ENCODE data around the gene ATP6V1C2. TPM values are rescaled to one million over a fixed set of nuclear protein-coding genes. Genes with fewer than 3 reads are reported as not detected.

The ATP6V1C2 gene
- total RNA-seq, 2 donors from 2014 or later = 0.66 TPM; not detected in 1

- no peaks in the 10 kb centered on the region for H3K27me3 ChIP-seq
- TF ChIP-seq POLR2A (IDR thresholded peaks at IDR 0.05) = no peak
- TF ChIP-seq, protein P1, sequence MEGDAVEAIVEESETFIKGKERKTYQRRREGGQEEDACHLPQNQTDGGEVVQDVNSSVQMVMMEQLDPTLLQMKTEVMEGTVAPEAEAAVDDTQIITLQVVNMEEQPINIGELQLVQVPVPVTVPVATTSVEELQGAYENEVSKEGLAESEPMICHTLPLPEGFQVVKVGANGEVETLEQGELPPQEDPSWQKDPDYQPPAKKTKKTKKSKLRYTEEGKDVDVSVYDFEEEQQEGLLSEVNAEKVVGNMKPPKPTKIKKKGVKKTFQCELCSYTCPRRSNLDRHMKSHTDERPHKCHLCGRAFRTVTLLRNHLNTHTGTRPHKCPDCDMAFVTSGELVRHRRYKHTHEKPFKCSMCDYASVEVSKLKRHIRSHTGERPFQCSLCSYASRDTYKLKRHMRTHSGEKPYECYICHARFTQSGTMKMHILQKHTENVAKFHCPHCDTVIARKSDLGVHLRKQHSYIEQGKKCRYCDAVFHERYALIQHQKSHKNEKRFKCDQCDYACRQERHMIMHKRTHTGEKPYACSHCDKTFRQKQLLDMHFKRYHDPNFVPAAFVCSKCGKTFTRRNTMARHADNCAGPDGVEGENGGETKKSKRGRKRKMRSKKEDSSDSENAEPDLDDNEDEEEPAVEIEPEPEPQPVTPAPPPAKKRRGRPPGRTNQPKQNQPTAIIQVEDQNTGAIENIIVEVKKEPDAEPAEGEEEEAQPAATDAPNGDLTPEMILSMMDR (IDR thresholded peaks at IDR 0.05) = no peak
- H3K27ac ChIP-seq = no peak overlapping the region
- no peaks in the 10 kb centered on the region for H3K4me1 ChIP-seq
- no peak for DNase-seq
- intact Hi-C loops (cut with DNase I) = no loop called here
- H3K9me3 ChIP-seq = no peaks in the 10 kb centered on the region
- WGBS, 2 donors = 68 to 74% methylated on average over 7 of the region's 7 CpGs
- ATAC-seq = no peak
- H3K4me3 ChIP-seq = no peak overlapping the region
- H3K36me3 ChIP-seq (replicated peaks in 1 of 2; ENCODE audit: insufficient read depth in 1 of 2, low read depth in 2 of 2) = no peaks in the 10 kb centered on the region
Measured at GRCh38 chr2:10753156-10753555, 31.7 kb downstream of the ATP6V1C2 start.

- no peaks in the 10 kb centered on the region for H3K4me1 ChIP-seq
- 78 to 79% methylated on average over 8 of the region's 8 CpGs for WGBS, 2 donors
- no peak overlapping the region for H3K4me3 ChIP-seq
- H3K27me3 ChIP-seq = no peaks in the 10 kb centered on the region
- DNase-seq (no peak), ATAC-seq (no peak)
- TF ChIP-seq, protein P1 (IDR thresholded peaks at IDR 0.05) = no peak
- TF ChIP-seq POLR2A (IDR thresholded peaks at IDR 0.05) = no peak
- no peaks in the 10 kb centered on the region for H3K36me3 ChIP-seq (replicated peaks in 1 of 2; ENCODE audit: insufficient read depth in 1 of 2, low read depth in 2 of 2)
- no peaks in the 10 kb centered on the region for H3K9me3 ChIP-seq
- no peak overlapping the region for H3K27ac ChIP-seq
- intact Hi-C loops (cut with DNase I) = no loop called here
Measured at GRCh38 chr2:10753876-10754275, 32.4 kb downstream of the ATP6V1C2 start.

DNA sequence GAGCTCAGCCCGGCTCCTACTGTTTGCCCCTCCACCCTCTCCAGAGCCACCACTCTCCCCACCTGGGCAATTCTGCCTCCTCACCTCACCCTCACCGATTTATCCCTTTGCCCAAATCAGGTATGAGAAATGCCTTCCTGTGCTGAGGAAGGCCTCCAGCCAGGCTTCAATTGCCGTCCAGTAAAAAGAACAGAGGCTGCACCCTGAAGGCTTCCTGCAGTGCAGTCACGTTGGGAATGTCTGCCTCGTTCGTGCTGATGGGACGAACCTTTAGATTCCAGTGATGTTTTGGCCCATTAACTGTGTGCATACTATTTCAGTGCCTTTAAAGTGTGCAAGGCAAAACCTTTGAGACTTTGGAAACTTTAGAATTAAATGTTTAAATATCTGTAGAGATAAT is 34.2 kb downstream of the ATP6V1C2 start:
- 60 to 65% methylated on average over 7 of the region's 7 CpGs for whole genome bisulfite sequencing, 2 donors
- no peak for DNase-seq
- intact Hi-C loops (cut with DNase I) = no loop called here

DNA sequence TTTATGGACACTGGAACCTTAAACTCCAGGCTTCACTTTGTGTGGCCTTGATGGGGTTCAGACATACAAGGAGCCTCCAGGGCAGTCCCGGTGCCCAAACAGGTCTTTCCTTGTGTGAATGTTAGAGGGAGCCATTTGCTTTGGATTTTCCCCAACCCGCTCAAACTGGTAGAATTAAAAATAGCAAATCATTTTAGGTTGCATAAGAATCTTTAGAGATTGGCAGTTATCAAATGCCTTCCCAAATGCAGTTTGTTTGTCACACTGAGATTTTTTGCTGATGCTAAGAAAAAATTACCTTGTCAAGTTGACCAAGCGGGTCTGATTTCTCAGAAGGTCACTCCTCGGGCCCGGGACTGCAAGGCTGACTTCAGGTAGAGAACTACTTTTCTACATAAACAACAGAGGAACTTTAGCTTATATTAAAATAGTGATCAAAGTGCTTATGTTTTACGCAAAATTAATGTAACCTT is 36.4 kb downstream of the ATP6V1C2 start:
- Histone ChIP-seq H3K4me3 (no peak overlapping the region), H3K4me1 (no peaks in the 10 kb centered on the region), H3K27me3 (no peaks in the 10 kb centered on the region), H3K27ac (no peak overlapping the region), H3K36me3 (replicated peaks in 1 of 2; ENCODE audit: insufficient read depth in 1 of 2, low read depth in 2 of 2) (no peaks in the 10 kb centered on the region), H3K9me3 (no peaks in the 10 kb centered on the region)
- intact Hi-C loops (cut with DNase I) = no loop called here
- TF ChIP-seq, protein P1 (IDR thresholded peaks at IDR 0.05) = no peak
- no peak for TF ChIP-seq POLR2A (IDR thresholded peaks at IDR 0.05)
- 82 to 84% methylated on average over 6 of the region's 6 CpGs for WGBS, 2 donors
- no peak for DNase-seq
- ATAC-seq = no peak

More for the DNA sequence above, 34.2 kb downstream of the ATP6V1C2 start:
- no peaks in the 10 kb centered on the region for H3K27me3 ChIP-seq
- H3K4me1 ChIP-seq = no peaks in the 10 kb centered on the region
- H3K4me3 ChIP-seq = no peak overlapping the region
- no peak overlapping the region for H3K27ac ChIP-seq
- ATAC-seq = no peak
- no peaks in the 10 kb centered on the region for H3K36me3 ChIP-seq (replicated peaks in 1 of 2; ENCODE audit: insufficient read depth in 1 of 2, low read depth in 2 of 2)
- H3K9me3 ChIP-seq = no peaks in the 10 kb centered on the region
- no peak for TF ChIP-seq POLR2A (IDR thresholded peaks at IDR 0.05)
- TF ChIP-seq, protein P1 (IDR thresholded peaks at IDR 0.05) = no peak

- WGBS, 2 donors = 80 to 87% methylated on average over 6 to 11 of the region's 11 CpGs
- TF ChIP-seq, protein P1 (IDR thresholded peaks at IDR 0.05) = no peak
- TF ChIP-seq POLR2A (IDR thresholded peaks at IDR 0.05) = no peak
- H3K27ac ChIP-seq = no peak overlapping the region
- H3K4me3 ChIP-seq = no peak overlapping the region
- intact Hi-C loops (cut with DNase I) = no loop called here
- no peaks in the 10 kb centered on the region for H3K36me3 ChIP-seq (replicated peaks in 1 of 2; ENCODE audit: insufficient read depth in 1 of 2, low read depth in 2 of 2)
- no peaks in the 10 kb centered on the region for H3K4me1 ChIP-seq
- no peak for DNase-seq
- no peaks in the 10 kb centered on the region for H3K27me3 ChIP-seq
- no peak for ATAC-seq
- H3K9me3 ChIP-seq = no peaks in the 10 kb centered on the region
Measured at GRCh38 chr2:10759151-10759714, 37.8 kb downstream of the ATP6V1C2 start.

Measured in body of pancreas (tissue), 4 donors.